ENCODE results near the gene HS3ST3B1.

The HS3ST3B1 gene

DNA sequence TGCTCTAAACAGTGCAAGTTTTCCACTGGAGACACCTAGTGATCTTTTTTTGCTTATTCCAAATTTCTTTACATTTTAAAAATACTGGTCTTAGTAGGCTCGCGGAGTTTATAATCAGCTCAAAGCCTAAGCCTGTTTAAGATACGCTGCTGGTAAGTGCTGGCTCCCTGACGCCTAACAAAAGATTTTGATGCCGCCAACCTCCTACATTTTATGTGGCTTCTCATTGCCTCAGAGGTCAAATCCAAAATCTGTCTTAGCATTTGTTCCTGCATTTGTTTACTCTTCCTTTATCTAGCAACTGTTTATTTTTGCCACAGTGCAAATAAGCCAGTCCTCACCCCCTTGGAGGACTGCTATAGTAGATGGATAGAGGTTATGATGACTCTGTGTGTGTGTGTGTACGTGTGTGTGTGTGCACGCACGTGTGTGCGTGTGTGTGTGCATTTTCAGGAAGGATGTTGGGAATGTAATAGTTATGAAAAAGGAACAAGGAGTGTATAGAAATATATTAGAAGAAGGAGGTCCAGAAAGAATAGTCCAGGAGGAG lies 24.8 kb downstream of the HS3ST3B1 start:
- Histone ChIP-seq H3K4me3 (ENCODE audit: low read depth in 1 of 2, low read length in 2 of 2) (no peak overlapping the region), H3K9me3 (ENCODE audit: control insufficient read depth in 1 of 2, low read length in 2 of 2) (no peaks in the 10 kb centered on the region), H3K27me3 (ENCODE audit: low read depth, low read length) (no peaks in the 10 kb centered on the region), H3K36me3 (ENCODE audit: control insufficient read depth in 1 of 2, insufficient read depth in 2 of 2, low read length in 2 of 2) (no peaks in the 10 kb centered on the region), H3K27ac (ENCODE audit: low read length) (no peak overlapping the region), H3K4me1 (ENCODE audit: control insufficient read depth in 1 of 2, insufficient read depth in 2 of 2, low read length in 2 of 2) (no peaks in the 10 kb centered on the region)

DNA sequence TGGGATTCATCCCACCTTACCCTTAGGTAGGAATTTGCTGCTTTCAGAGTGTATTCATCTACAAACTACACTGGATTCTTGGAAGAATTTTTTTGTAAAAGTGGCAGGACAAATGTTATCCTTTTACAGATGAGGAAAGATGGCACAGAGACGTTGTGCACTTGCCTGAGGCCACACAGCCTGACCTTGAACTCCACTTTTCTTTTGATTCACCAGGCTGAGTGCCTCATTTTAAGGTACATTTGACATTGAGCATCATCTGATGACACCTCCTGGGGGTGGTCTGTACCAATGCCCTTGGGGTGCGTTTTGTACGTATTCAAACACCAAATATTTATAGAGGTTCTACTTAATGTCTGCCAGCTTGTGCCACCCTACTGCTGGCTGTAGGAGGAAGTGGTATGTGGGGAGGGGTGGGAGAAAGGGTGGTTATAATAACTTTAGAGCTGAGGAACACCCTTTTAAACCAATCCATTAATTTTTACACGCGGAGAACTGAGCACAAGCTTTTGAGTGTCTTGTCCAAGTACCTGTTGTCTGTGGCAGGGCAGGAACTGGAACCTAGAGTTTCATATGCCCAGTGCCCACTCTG lies 29.1 kb downstream of the HS3ST3B1 start:
- H3K4me3 ChIP-seq (ENCODE audit: low read depth in 1 of 2, low read length in 2 of 2): no peak overlapping the region

DNA sequence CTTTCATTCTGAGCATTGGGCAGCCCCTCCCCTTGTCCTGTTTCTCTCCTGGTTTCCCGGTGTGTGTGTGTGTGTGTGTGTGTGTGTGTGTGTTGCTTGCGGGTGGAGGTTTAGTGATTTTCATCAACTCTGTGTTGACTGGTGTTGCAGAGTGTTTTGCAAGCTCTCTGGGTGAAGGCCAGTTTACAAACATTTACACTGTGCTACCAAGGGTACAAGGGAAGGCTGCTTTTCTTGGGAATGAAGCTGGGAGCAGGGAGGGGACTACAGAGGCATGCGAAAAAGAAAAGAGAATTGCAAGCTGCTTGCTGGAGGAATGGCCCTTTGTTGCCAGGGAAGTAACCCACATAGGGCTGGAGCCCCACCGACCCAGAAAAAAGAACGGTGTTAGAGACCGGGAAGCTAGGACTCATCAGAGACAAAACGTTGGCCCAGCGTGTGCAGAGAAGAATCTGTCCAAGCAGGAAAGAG lies 29.6 kb downstream of the HS3ST3B1 start:
- Histone ChIP-seq H3K27ac (ENCODE audit: low read length) (no peak overlapping the region), H3K4me3 (ENCODE audit: low read depth in 1 of 2, low read length in 2 of 2) (no peak overlapping the region), H3K36me3 (ENCODE audit: control insufficient read depth in 1 of 2, insufficient read depth in 2 of 2, low read length in 2 of 2) (no peaks in the 10 kb centered on the region), H3K27me3 (ENCODE audit: low read depth, low read length) (no peaks in the 10 kb centered on the region), H3K4me1 (ENCODE audit: control insufficient read depth in 1 of 2, insufficient read depth in 2 of 2, low read length in 2 of 2) (no peaks in the 10 kb centered on the region), H3K9me3 (ENCODE audit: control insufficient read depth in 1 of 2, low read length in 2 of 2) (no peaks in the 10 kb centered on the region)

More for the DNA sequence above, 29.1 kb downstream of the HS3ST3B1 start:
- H3K27me3 ChIP-seq (ENCODE audit: low read depth, low read length): no peaks in the 10 kb centered on the region
- H3K36me3 ChIP-seq (ENCODE audit: control insufficient read depth in 1 of 2, insufficient read depth in 2 of 2, low read length in 2 of 2): no peaks in the 10 kb centered on the region
- H3K9me3 ChIP-seq (ENCODE audit: control insufficient read depth in 1 of 2, low read length in 2 of 2): no peaks in the 10 kb centered on the region
- no peak overlapping the region for H3K27ac ChIP-seq (ENCODE audit: low read length)
- H3K4me1 ChIP-seq (ENCODE audit: control insufficient read depth in 1 of 2, insufficient read depth in 2 of 2, low read length in 2 of 2): no peaks in the 10 kb centered on the region

DNA sequence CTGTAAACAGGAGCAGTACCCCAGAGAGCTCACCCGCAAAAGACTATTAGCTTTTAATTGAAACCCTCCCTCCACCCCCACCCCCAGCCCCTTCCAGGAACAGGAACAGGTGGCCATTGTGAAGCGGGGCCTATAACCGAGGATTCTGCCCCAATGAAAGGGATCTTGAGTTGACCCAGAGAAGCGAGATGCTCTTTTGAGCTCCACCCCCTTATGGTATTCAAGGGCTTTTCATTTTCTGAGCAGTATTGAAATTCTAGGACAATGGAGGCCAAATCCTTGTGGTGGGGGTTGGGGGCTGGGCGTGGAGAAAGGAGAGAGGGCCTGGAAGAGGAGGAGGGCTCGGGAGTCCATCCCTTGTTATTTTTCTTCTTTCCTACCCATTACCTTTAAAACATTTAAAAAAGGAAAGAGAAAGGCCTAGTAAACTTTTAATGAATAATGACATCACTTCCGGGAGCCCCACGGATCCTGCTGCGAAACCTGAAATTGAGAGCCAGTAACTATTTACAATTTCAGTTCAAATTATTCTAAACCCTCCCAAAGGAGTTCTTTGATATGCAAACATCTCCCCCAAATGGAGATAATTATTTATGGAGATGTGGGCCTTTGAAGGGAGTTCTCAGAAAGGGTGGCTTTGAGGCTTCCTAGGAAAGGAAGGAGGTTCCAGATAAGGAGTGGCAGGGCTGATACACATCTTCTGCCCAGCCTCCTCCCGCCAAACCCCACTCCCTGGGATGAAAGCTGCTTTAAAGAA lies 30.5 kb downstream of the HS3ST3B1 start:
- no peak overlapping the region for H3K27ac ChIP-seq (ENCODE audit: low read length)
- H3K36me3 ChIP-seq (ENCODE audit: control insufficient read depth in 1 of 2, insufficient read depth in 2 of 2, low read length in 2 of 2): no peaks in the 10 kb centered on the region
- H3K4me3 ChIP-seq (ENCODE audit: low read depth in 1 of 2, low read length in 2 of 2): no peak overlapping the region
- no peaks in the 10 kb centered on the region for H3K27me3 ChIP-seq (ENCODE audit: low read depth, low read length)
- no peaks in the 10 kb centered on the region for H3K4me1 ChIP-seq (ENCODE audit: control insufficient read depth in 1 of 2, insufficient read depth in 2 of 2, low read length in 2 of 2)
- H3K9me3 ChIP-seq (ENCODE audit: control insufficient read depth in 1 of 2, low read length in 2 of 2): no peaks in the 10 kb centered on the region

DNA sequence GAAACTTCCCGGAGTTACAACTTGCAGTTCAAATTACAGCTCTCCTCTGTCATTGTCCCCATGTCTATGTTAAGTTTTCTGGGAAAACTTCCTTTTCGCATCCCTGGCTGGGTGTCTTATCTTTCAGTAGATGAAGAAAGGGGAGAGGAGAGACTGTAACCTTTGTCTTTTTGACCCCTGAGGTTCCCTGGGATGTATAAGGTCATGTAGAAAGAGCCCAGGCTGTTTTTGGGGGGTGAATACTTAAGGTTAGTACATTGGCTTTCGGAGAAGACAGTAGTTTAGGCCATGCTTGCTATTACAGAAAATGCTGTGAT lies 31.1 kb downstream of the HS3ST3B1 start:
- Histone ChIP-seq H3K36me3 (ENCODE audit: control insufficient read depth in 1 of 2, insufficient read depth in 2 of 2, low read length in 2 of 2) (no peaks in the 10 kb centered on the region), H3K27ac (ENCODE audit: low read length) (no peak overlapping the region), H3K4me1 (ENCODE audit: control insufficient read depth in 1 of 2, insufficient read depth in 2 of 2, low read length in 2 of 2) (no peaks in the 10 kb centered on the region), H3K27me3 (ENCODE audit: low read depth, low read length) (no peaks in the 10 kb centered on the region), H3K9me3 (ENCODE audit: control insufficient read depth in 1 of 2, low read length in 2 of 2) (no peaks in the 10 kb centered on the region), H3K4me3 (ENCODE audit: low read depth in 1 of 2, low read length in 2 of 2) (no peak overlapping the region)

DNA sequence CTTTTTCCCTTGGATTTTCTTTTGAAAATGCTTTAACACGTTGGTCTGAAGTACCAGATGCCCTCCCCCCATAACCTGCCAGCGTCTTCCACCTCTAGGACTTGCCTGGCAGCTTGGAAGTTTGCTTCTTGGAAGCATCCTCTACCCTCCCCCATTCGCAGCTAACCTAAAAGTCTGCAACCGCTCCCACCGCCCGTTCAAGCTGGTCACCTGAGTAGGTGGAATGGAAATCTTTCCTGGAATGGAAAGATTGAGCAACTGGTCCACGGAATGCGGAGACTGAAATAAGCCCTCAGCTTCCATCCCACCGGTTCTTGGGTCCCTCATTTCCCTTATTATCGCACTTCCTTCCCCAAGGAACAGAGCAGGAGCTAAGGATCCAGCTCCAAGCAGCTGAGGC lies 31.4 kb downstream of the HS3ST3B1 start:
- Histone ChIP-seq H3K9me3 (ENCODE audit: control insufficient read depth in 1 of 2, low read length in 2 of 2) (no peaks in the 10 kb centered on the region), H3K27me3 (ENCODE audit: low read depth, low read length) (no peaks in the 10 kb centered on the region), H3K27ac (ENCODE audit: low read length) (no peak overlapping the region), H3K36me3 (ENCODE audit: control insufficient read depth in 1 of 2, insufficient read depth in 2 of 2, low read length in 2 of 2) (no peaks in the 10 kb centered on the region), H3K4me3 (ENCODE audit: low read depth in 1 of 2, low read length in 2 of 2) (no peak overlapping the region), H3K4me1 (ENCODE audit: control insufficient read depth in 1 of 2, insufficient read depth in 2 of 2, low read length in 2 of 2) (no peaks in the 10 kb centered on the region)

DNA sequence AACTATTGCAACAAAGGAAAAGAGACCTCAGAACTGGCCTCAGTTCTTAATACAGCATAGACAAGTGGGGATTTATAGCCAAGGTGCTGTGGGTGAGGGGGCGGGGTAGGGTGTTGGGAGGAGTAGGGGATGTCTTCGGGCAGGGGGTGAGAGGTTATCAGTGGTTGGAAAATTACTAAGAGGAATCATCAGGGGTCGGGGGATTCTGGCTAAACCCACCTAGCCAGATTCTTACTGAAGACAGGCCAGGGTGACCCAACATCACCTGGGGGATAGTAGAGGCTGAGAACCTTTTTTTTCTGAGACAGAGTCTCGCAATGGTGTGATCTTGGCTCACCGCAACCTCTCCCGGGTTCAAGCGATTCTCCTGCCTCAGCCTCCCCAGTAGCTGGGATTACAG lies 32.6 kb downstream of the HS3ST3B1 start:
- Histone ChIP-seq H3K4me1 (ENCODE audit: control insufficient read depth in 1 of 2, insufficient read depth in 2 of 2, low read length in 2 of 2) (no peaks in the 10 kb centered on the region), H3K27ac (ENCODE audit: low read length) (no peak overlapping the region), H3K4me3 (ENCODE audit: low read depth in 1 of 2, low read length in 2 of 2) (no peak overlapping the region), H3K36me3 (ENCODE audit: control insufficient read depth in 1 of 2, insufficient read depth in 2 of 2, low read length in 2 of 2) (no peaks in the 10 kb centered on the region), H3K9me3 (ENCODE audit: control insufficient read depth in 1 of 2, low read length in 2 of 2) (no peaks in the 10 kb centered on the region), H3K27me3 (ENCODE audit: low read depth, low read length) (no peaks in the 10 kb centered on the region)

DNA sequence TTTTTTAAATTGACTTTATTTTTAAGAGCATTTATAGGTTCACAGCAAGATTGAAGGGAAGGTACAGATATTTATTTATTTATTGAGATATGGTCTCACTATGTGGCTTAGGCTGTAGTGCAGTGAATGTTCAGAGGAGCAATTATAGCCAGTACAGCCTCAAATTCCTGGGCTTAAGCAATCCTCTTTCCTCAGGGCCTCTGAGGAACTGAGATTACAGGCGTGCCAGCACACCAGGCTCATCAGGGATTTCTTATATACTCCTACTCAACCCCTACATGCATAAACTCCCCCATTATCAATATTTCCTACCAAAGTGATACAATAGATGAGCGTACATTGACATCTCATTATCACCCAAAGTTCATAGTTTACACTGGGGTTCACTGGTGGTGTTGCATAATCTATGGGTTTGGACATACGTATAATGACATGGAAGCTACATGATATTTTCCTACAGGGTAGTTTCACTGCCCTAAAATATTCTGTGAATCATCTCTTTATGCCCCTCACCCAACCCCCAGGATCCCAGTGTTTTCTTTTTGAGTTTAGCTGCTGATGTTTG lies 33.5 kb downstream of the HS3ST3B1 start:
- no peaks in the 10 kb centered on the region for H3K4me1 ChIP-seq (ENCODE audit: control insufficient read depth in 1 of 2, insufficient read depth in 2 of 2, low read length in 2 of 2)
- no peaks in the 10 kb centered on the region for H3K9me3 ChIP-seq (ENCODE audit: control insufficient read depth in 1 of 2, low read length in 2 of 2)
- H3K4me3 ChIP-seq (ENCODE audit: low read depth in 1 of 2, low read length in 2 of 2): no peak overlapping the region
- no peak overlapping the region for H3K27ac ChIP-seq (ENCODE audit: low read length)
- no peaks in the 10 kb centered on the region for H3K27me3 ChIP-seq (ENCODE audit: low read depth, low read length)
- no peaks in the 10 kb centered on the region for H3K36me3 ChIP-seq (ENCODE audit: control insufficient read depth in 1 of 2, insufficient read depth in 2 of 2, low read length in 2 of 2)

DNA sequence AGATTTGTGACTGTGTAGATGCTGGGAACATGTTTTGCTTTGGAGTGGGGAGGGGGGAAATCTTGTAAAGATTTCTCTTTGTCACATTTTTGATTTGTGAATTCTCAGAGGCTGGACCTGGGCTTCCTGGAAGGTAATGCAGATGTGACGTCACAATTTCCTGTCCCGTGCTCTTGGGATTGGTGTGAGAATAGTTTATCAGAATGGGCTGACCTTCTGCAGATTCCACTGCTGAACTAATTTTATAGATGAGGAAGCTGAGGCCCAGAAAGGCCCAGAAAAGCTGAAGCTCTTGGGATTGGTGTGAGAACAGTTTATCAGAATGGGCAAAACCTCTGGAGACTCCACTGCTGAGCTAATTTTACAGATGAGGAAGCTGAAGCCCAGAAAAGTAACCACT lies 34.0 kb downstream of the HS3ST3B1 start:
- H3K9me3 ChIP-seq (ENCODE audit: control insufficient read depth in 1 of 2, low read length in 2 of 2): no peaks in the 10 kb centered on the region
- no peaks in the 10 kb centered on the region for H3K36me3 ChIP-seq (ENCODE audit: control insufficient read depth in 1 of 2, insufficient read depth in 2 of 2, low read length in 2 of 2)
- H3K27me3 ChIP-seq (ENCODE audit: low read depth, low read length): no peaks in the 10 kb centered on the region
- no peaks in the 10 kb centered on the region for H3K4me1 ChIP-seq (ENCODE audit: control insufficient read depth in 1 of 2, insufficient read depth in 2 of 2, low read length in 2 of 2)
- no peak overlapping the region for H3K4me3 ChIP-seq (ENCODE audit: low read depth in 1 of 2, low read length in 2 of 2)
- H3K27ac ChIP-seq (ENCODE audit: low read length): no peak overlapping the region

DNA sequence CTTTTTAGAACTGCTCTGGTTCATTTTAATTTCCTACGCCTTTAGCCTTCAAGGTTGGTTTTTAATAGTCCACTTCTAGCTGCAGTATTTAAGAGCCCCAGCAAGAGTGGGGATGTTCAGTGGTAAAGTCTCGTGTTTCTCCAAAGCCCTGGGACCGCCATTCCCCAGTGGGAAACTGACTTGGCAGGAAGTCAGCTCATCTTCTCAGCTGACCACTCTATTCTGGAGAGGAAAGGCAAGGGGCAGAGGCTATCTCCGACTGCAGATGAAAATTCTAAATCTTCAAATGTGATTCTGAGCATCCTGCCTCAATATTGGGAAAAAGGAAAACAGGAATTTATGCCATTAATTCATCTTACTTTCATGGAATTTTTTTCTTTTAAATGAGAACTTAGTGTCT lies 35.5 kb downstream of the HS3ST3B1 start:
- H3K4me1 ChIP-seq (ENCODE audit: control insufficient read depth in 1 of 2, insufficient read depth in 2 of 2, low read length in 2 of 2): no peaks in the 10 kb centered on the region
- H3K27ac ChIP-seq (ENCODE audit: low read length): no peak overlapping the region
- H3K9me3 ChIP-seq (ENCODE audit: control insufficient read depth in 1 of 2, low read length in 2 of 2): no peaks in the 10 kb centered on the region
- no peak overlapping the region for H3K4me3 ChIP-seq (ENCODE audit: low read depth in 1 of 2, low read length in 2 of 2)
- H3K36me3 ChIP-seq (ENCODE audit: control insufficient read depth in 1 of 2, insufficient read depth in 2 of 2, low read length in 2 of 2): no peaks in the 10 kb centered on the region
- no peaks in the 10 kb centered on the region for H3K27me3 ChIP-seq (ENCODE audit: low read depth, low read length)

DNA sequence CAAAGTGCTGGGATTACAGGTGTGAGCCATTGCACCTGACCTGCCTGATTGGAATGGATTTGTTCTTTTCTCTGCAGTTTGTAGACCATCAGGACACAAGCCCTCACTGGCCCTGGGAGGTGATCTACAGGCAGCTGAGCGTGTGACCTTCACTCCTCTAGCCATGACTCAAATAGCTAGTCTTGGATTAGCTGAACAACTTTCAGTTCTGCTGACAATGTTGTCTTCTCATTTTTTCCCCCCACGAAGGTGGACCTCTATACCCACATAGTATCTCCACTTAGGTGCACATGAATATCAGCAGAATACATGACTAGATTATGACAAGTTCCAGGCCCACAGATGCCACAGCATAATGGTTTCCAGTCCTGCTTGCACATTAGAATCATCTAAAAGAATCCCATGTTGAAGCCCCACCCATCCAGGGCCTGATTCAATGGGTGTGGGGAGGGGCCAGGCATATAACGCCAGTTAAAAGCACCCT lies 36.8 kb downstream of the HS3ST3B1 start:
- H3K4me1 ChIP-seq (ENCODE audit: control insufficient read depth in 1 of 2, insufficient read depth in 2 of 2, low read length in 2 of 2): no peaks in the 10 kb centered on the region
- H3K27ac ChIP-seq (ENCODE audit: low read length): no peak overlapping the region
- no peaks in the 10 kb centered on the region for H3K27me3 ChIP-seq (ENCODE audit: low read depth, low read length)
- H3K9me3 ChIP-seq (ENCODE audit: control insufficient read depth in 1 of 2, low read length in 2 of 2): no peaks in the 10 kb centered on the region
- no peak overlapping the region for H3K4me3 ChIP-seq (ENCODE audit: low read depth in 1 of 2, low read length in 2 of 2)
- no peaks in the 10 kb centered on the region for H3K36me3 ChIP-seq (ENCODE audit: control insufficient read depth in 1 of 2, insufficient read depth in 2 of 2, low read length in 2 of 2)
